ENCODE results near the gene ATAD2B. TPM values are rescaled to one million over a fixed set of nuclear protein-coding genes. Genes with fewer than 3 reads are reported as not detected.
"Not testable (repeated sequence)": the region's sequence is repeated elsewhere in the genome, so short reads cannot be mapped to it uniquely, and the experiment has no call there.

The ATAD2B gene
- total RNA-seq = 23.9 and 24.3 TPM in 2 replicates

DNA sequence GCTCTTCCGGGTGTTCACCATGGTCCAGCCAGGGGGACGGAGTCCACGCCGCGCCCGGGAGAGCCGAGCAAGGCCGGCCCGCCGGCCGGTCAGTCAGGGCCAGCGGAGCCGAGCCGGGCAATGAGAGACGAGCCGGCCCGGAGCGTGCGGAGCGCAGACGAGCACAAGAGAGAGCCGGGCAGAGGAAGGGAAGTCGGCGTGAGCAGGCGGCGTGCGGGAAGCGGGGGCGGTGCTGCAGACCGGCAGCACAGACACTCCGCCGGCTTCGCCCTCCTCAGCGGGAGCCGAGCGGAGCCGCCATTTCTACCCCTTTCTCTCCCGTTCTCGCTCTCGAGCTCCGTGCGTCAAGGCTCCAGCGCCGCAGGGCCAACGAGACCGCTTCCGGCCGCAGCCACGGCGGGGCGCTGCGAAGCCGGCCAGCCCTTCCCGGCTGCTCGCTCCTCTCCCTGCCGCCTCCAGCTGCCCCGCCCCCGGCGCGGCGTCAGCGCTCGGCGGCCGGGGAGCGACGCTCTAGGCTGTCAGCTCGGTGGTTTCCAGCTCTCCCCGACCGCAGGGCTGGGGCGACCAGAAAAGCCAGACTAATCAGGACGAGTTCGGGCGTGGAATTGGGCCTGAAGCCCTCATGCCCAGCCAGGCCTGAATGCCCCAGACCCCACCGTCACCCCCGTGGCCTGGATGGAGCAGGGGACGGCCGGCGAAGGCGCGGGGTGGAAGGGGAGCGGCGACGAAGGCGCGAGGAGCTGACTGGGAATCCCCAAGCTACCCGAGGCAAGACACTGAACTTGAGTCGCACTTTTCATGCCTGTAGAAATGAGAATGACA lies at the start of gene ATAD2B:
ATAD2B (minus strand) TSS at position 374 of the 822 bp plus-strand sequence; CDS start at position 21, 353 bp downstream.
- Mint-ChIP-seq H3K36me3 (ENCODE audit: low read depth) (peaks cover 5% of the 10 kb centered on the region), H3K27me3 (peaks cover 2% of the 10 kb centered on the region), H3K27ac (peak within 1 kb of the TSS; percentile 100), H3K4me1 (peaks cover 28% of the 10 kb centered on the region), H3K9me3 (no peaks in the 10 kb centered on the region), H3K4me3 (peak within 1 kb of the TSS; percentile 91)
- DNase-seq = peak; percentile 99
- intact Hi-C loops (cut with micrococcal nuclease) = loop anchor here (1.0 to 5.0 kb wide), 7 partner anchors 13 to 430 kb away; partner anchors contain the start of genes SF3B6, TP53I3, UBXN2A and WDCP

DNA sequence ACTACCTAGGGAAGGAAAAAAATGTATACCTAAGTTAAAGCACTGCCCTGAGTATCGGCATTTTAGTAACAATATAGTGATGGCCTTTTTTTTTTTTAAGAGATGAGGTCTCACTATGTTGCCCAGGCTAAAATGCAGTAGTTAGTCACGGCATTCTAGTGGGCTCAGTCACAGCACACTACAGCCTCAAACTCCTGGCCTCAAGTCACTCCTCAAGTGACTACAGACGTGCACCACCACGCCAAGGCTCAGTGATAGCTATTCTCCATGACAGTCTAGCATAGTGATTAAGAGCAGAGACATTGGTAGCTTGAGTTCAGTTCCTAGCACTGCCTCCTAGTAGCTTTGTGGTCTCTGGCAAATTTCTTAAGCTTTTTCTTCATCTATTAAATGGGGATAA lies 40.9 kb upstream of the ATAD2B start:
- Mint-ChIP-seq H3K36me3 (ENCODE audit: low read depth) (peaks cover 3% of the 10 kb centered on the region), H3K9me3 (no peaks in the 10 kb centered on the region), H3K27me3 (no peaks in the 10 kb centered on the region), H3K27ac (no peak overlapping the region), H3K4me1 (no peaks in the 10 kb centered on the region), H3K4me3 (no peak overlapping the region)
- DNase-seq = no peak
- intact Hi-C loops (cut with micrococcal nuclease) = no loop called here

DNA sequence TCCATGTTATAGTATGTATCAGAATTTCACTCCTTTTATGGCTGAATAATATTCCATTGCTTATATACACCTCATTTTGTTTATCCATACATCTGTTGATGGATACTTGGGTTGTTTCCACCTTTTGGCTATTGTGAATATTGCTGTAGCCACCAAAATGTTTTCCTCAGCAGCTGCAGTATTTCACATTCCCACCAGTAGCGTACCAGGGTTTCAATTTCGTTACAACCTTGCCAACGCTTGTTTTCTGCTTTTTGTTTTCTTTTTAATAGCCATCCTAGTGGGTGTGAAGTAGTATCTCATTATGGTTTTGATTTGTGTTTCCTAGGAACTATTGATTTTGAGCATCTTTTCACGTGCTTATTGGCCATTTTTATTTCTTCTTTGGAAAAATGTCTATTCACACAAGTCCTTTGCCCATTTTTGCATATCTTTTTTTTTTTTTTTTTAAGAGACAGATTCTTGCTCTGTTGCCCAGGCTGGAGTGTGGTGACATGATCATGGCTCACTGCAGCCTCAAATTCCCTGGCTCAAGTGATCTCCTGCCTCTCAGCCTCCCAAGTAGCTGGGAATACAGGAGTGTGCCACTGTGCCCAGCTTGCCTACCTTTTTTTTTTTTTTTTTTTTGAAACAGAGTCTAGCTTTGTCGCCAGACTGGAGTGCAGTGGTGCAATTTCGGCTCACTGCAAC lies 27.5 kb upstream of the ATAD2B start:
- no peak overlapping the region for H3K4me3 Mint-ChIP-seq
- no peak for DNase-seq
- no peak overlapping the region for H3K27ac Mint-ChIP-seq
- intact Hi-C loops (cut with micrococcal nuclease) = no loop called here
- no peaks in the 10 kb centered on the region for H3K9me3 Mint-ChIP-seq
- H3K4me1 Mint-ChIP-seq = peaks cover 6% of the 10 kb centered on the region
- no peaks in the 10 kb centered on the region for H3K27me3 Mint-ChIP-seq
- no peaks in the 10 kb centered on the region for H3K36me3 Mint-ChIP-seq (ENCODE audit: low read depth)

DNA sequence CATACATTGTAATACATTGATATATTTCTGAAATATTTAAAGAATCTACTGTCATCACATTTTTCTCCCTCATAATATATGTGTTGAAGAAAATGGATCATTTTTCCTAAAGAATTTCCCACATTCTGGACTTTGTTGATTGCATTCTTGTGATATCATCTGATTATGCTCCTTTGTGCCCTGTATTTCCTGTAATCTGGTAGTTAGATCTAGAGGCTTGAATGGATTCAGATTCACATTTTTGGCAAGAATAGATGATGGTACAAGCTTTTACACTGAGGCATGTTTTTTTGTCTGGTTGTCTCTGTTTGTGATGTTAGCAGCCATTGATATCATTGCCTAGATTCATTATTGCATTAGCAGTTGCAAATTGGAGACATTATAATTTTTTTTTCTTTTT lies 26.7 kb upstream of the ATAD2B start:
- no peaks in the 10 kb centered on the region for H3K27me3 Mint-ChIP-seq
- no peak for DNase-seq
- peaks cover 6% of the 10 kb centered on the region for H3K4me1 Mint-ChIP-seq
- H3K36me3 Mint-ChIP-seq (ENCODE audit: low read depth) = no peaks in the 10 kb centered on the region
- no peak overlapping the region for H3K27ac Mint-ChIP-seq
- intact Hi-C loops (cut with micrococcal nuclease) = no loop called here
- H3K4me3 Mint-ChIP-seq = no peak overlapping the region
- no peaks in the 10 kb centered on the region for H3K9me3 Mint-ChIP-seq

DNA sequence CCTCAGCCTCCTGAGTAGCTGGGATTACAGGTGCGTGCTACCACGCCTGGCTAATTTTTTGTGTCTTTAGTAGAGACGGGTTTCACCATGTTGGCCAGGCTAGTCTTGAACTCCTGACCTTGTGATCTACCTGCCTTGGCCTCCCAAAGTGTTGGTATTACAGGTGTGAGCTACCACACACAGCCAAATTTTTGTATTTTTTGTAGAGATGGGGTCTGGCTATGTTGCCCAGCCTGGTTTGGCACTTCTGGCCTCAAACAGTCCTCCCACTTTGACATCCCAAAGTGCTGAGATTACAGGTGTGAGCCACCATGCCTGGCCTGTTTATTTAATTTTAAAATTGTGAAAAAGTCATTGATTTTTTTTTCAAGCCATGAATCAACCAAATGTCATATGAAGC lies 25.6 kb upstream of the ATAD2B start:
- H3K36me3 Mint-ChIP-seq (ENCODE audit: low read depth); DNase-seq; H3K27me3 Mint-ChIP-seq; H3K4me1 Mint-ChIP-seq; H3K27ac Mint-ChIP-seq; H3K9me3 Mint-ChIP-seq; intact Hi-C loops (cut with micrococcal nuclease); H3K4me3 Mint-ChIP-seq: not testable (repeated sequence)

DNA sequence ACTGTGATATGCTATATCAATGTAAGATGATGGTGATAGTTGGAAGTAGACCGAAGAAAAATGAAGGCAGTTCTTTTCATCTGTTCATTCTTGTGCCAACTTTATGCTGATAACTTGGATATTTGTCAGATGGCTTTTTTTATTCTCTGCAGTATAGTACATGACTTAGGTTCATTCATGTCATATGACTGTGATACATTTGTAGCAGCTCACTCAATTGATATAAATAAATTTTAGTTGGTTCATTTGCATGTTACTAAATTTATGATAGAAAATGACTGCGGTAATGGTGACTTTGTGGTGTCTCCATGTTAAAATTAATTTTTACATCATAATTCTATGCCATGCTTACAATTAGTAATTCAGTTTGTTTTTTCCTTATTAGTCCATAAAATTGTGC lies 20.4 kb upstream of the ATAD2B start:
- Mint-ChIP-seq H3K27ac (no peak overlapping the region), H3K27me3 (no peaks in the 10 kb centered on the region), H3K36me3 (ENCODE audit: low read depth) (peaks cover 7% of the 10 kb centered on the region), H3K9me3 (no peaks in the 10 kb centered on the region), H3K4me1 (peaks cover 8% of the 10 kb centered on the region), H3K4me3 (no peak overlapping the region)
- intact Hi-C loops (cut with micrococcal nuclease) = no loop called here
- no peak for DNase-seq

DNA sequence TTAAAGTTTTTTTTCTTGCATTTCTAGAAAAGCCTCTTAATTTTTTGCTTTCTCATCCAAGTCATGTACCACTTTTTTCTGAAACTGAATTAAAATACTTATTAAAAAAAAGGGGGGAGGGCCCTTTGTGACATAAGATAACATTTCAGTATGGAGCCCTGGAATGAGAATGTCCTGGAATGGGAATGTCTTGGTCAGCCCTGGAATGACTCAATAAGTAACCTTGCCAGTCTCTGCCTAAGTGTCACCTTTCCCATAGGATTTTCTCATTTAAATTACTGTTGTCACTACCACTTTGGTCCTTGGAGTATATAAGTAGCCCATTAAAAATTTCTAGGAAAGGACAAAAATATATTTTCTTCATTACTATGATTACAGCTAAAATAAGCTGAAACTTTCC lies 18.1 kb upstream of the ATAD2B start:
- peaks cover 10% of the 10 kb centered on the region for H3K36me3 Mint-ChIP-seq (ENCODE audit: low read depth)

DNA sequence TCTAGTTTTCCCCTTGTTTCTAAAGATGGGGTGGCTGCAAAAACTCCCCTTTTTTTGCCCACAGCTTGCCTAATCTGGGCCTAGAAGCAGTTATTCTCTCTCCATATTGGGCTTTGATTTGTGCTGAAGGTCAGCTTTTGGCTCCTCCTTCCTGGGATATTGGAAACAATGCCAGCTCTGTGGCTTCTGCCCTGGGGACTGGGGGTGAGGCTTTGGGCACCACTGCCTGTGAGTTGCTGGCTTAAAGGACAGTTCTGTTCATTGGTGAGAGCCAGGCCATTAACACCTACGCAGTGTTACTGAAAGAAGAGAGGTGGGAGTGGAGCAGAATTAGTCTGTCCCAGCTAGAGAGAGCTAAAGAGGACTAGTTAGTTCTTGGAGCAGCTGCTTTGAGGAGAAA lies 17.6 kb upstream of the ATAD2B start:
- no peaks in the 10 kb centered on the region for H3K9me3 Mint-ChIP-seq
- H3K4me1 Mint-ChIP-seq = peaks cover 12% of the 10 kb centered on the region
- no peak overlapping the region for H3K27ac Mint-ChIP-seq
- no peak for DNase-seq
- H3K27me3 Mint-ChIP-seq = peaks cover under 1% of the 10 kb centered on the region
- no peak overlapping the region for H3K4me3 Mint-ChIP-seq
- H3K36me3 Mint-ChIP-seq (ENCODE audit: low read depth) = peaks cover 10% of the 10 kb centered on the region
- intact Hi-C loops (cut with micrococcal nuclease) = no loop called here

More for the DNA sequence above, 18.1 kb upstream of the ATAD2B start:
- Mint-ChIP-seq H3K27me3 (no peaks in the 10 kb centered on the region), H3K27ac (no peak overlapping the region), H3K9me3 (no peaks in the 10 kb centered on the region), H3K4me1 (peaks cover 12% of the 10 kb centered on the region), H3K4me3 (no peak overlapping the region)
- intact Hi-C loops (cut with micrococcal nuclease) = no loop called here
- DNase-seq = no peak

DNA sequence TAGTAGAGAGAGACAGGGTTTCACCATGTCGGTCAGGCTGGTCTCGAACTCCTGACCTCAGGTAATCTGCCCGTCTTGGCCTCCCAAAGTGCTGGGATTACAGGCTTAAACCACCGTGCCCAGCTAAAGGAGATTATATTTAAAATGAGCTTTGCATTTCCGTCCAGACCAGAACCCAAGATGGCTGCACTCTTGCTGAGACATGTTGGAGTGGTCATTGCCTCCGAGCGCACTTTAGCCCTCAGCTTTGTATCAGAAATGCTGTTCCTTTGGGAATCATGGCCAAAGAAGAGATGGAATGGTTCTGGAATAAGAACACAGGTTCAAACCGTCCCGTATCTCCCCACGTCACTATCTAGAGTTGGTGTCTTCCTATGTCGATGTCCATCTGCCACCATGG lies 16.7 kb upstream of the ATAD2B start:
- H3K27ac Mint-ChIP-seq = no peak overlapping the region
- no peaks in the 10 kb centered on the region for H3K9me3 Mint-ChIP-seq
- no peak for DNase-seq
- H3K36me3 Mint-ChIP-seq (ENCODE audit: low read depth) = peaks cover 10% of the 10 kb centered on the region
- intact Hi-C loops (cut with micrococcal nuclease) = no loop called here
- H3K27me3 Mint-ChIP-seq = peaks cover 9% of the 10 kb centered on the region
- peaks cover 20% of the 10 kb centered on the region for H3K4me1 Mint-ChIP-seq
- H3K4me3 Mint-ChIP-seq = no peak overlapping the region

DNA sequence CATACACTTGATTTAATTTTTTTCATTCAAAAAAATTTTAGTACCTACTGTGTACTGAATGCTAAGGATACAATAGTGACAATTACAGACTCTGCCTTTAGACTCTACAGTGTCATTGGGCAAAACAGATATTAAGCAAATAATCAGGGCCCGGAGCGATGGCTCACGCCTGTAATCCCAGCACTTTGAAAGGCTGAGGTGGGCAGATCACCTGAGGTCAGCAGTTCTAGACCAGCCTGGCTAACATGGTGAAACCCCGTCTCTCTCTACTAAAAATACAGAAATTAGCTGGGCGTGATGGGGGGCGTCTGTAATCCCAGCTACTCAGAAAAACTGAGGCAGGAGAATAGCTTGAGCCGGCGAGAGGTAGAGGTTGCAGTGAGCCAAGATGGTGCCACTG lies 14.7 kb upstream of the ATAD2B start:
- H3K4me1 Mint-ChIP-seq = peaks cover 20% of the 10 kb centered on the region
- intact Hi-C loops (cut with micrococcal nuclease) = loop anchor here (2.0 kb wide), 1 partner anchor 143 kb away; the partner anchor contains the start of gene TP53I3
- H3K27me3 Mint-ChIP-seq = peaks cover 12% of the 10 kb centered on the region
- no peak overlapping the region for H3K4me3 Mint-ChIP-seq
- no peak for DNase-seq
- peaks cover 8% of the 10 kb centered on the region for H3K36me3 Mint-ChIP-seq (ENCODE audit: low read depth)
- H3K27ac Mint-ChIP-seq = no peak overlapping the region
- H3K9me3 Mint-ChIP-seq = no peaks in the 10 kb centered on the region

DNA sequence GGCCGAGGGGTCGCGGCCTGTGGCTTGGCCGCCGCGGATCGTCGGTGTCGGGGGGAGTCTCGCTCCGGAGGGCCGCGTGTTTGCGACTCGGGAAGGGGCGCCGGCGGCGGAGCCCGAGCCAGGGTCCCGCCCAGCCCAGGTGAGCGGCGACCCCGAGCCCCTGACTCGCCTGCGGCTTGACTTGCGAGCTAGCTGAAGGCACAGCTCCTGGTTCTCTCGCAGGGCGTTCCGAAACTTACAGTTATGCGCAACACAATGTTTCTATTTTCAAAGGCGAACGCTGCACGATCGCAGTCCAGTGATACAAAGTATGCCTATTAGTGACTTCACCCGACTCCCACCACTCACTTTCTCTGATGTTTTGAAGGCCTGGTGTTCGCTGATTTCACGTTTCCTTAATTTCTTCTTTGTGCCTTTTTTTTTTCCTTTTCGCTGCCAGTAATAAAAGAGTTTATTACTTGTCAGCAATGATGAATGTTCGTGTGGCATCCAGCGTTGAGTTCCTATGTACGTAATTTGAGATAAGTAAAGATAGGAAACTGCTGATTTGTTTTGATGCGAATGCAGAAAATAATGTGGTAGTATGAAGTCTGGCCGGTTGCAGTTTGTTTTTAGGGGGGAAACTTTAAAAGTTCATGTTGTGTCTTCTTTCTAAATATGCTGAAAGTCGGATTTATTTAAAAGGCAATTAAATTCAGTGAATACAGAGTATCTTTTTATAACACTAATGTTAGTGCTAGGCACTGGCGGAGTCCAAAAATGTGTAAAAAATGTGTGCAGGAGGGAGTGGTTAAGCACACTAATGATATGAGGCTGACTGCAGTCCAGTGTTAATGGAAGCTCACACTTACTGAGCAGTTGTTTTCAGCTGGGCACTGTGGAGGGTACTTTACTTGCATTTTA lies 14.0 kb upstream of the ATAD2B start:
- H3K27me3 Mint-ChIP-seq = peaks cover 12% of the 10 kb centered on the region
- H3K4me1 Mint-ChIP-seq = peaks cover 20% of the 10 kb centered on the region
- peak overlapping the region; percentile 89 for H3K4me3 Mint-ChIP-seq
- peaks cover 8% of the 10 kb centered on the region for H3K36me3 Mint-ChIP-seq (ENCODE audit: low read depth)
- intact Hi-C loops (cut with micrococcal nuclease) = loop anchor here (1.0 to 2.0 kb wide), 4 partner anchors 14 to 144 kb away; partner anchors contain the start of genes ATAD2B, SF3B6, TP53I3 and WDCP
- no peak for DNase-seq
- H3K27ac Mint-ChIP-seq = peak overlapping the region; percentile 82
- H3K9me3 Mint-ChIP-seq = no peaks in the 10 kb centered on the region

DNA sequence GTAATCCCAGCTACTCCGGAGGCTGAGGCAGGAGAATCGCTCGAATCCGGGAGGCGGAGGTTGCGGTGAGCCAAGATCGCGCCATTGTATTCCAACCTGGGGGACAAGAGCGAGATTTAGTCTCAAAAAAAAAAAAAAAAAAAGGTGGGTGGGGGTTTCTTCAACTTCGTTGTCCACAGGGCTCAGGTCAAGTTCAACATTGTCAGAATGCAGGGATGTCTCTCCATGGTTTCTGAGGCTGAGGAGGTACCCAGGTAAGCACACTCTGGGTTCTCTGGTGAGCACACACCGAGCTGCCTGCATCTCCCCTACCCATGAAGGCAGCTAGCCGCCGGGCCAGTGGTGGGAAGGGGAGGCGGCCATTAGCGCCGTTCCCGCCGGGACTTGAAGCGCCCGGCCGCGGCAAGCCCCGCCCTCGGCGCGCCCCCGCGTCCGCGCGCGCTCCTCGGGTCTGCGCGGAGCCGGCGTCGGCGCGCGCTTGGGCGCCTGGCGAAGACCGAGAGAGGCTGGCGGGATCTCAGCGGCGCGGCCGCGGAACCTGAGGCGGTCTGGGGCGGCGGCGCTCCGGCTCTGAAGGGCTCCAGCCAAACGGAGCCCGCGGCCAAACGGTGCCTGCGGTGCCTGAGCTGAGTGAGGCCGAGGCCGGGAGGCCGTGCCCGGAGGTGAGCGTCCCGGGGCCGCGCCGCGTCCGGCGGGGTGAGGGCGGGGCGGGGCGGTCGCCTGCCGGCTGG lies 13.2 kb upstream of the ATAD2B start, which contains the start of gene UBXN2A:
UBXN2A (plus strand) TSS at position 477 of the 731 bp plus-strand sequence. CDS start 17,852 bp downstream, outside the sequence.
- no peaks in the 10 kb centered on the region for H3K9me3 Mint-ChIP-seq
- H3K36me3 Mint-ChIP-seq (ENCODE audit: low read depth) = peaks cover 8% of the 10 kb centered on the region
- intact Hi-C loops (cut with micrococcal nuclease) = loop anchor here (1.0 to 2.0 kb wide), 4 partner anchors 13 to 145 kb away; partner anchors contain the start of genes ATAD2B, SF3B6, TP53I3 and WDCP
- H3K4me1 Mint-ChIP-seq = peaks cover 20% of the 10 kb centered on the region
- H3K27me3 Mint-ChIP-seq = peaks cover 14% of the 10 kb centered on the region
- peak within 1 kb of the TSS; percentile 89 for H3K4me3 Mint-ChIP-seq
- H3K27ac Mint-ChIP-seq = peak within 1 kb of the TSS; percentile 88
- DNase-seq = peak; percentile 95

DNA sequence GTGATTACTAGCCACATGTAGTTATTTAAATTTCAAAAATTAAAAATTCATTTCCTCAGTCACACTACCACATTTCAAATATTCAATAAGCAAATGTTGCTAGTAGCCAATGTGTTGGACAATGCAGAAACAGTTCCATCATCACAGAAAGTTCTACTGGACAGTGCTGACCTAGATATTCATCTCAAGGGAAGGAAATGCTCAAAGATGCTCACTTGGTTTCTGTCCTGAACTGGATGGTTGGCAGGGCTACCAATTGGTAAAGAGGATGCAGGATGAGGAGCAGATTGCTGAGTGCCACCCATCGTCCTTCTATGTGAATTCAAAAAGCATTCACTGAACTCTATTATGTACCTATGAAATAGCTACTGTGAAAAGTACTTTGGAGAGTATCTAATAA lies 7.3 kb upstream of the ATAD2B start:
- Mint-ChIP-seq H3K36me3 (ENCODE audit: low read depth) (no peaks in the 10 kb centered on the region), H3K4me1 (peaks cover 5% of the 10 kb centered on the region), H3K4me3 (no peak overlapping the region), H3K27me3 (peaks cover 11% of the 10 kb centered on the region), H3K9me3 (no peaks in the 10 kb centered on the region), H3K27ac (no peak overlapping the region)
- intact Hi-C loops (cut with micrococcal nuclease) = no loop called here
- no peak for DNase-seq
